GM12875 (cell line): Measurements from ENCODE around the gene ADAMTSL1.

ENCODE experiments used
- H3K4me3 ChIP-seq: one replicate; pipeline ENCODE4 v1.5.1; 2011; ENCODE audit warnings: low read depth, low read length, control low read depth
- TF ChIP-seq, protein P1 (sequence below): IDR thresholded peaks from 2 replicates; pipeline ENCODE4 v1.5.1; 2011; ENCODE audit warnings: low read depth, mild to moderate bottlenecking, control low read depth, inconsistent platforms, low read length, moderate library complexity, borderline replicate concordance; ENCODE audit not compliant: insufficient read depth

ADAMTSL1 gene

DNA sequence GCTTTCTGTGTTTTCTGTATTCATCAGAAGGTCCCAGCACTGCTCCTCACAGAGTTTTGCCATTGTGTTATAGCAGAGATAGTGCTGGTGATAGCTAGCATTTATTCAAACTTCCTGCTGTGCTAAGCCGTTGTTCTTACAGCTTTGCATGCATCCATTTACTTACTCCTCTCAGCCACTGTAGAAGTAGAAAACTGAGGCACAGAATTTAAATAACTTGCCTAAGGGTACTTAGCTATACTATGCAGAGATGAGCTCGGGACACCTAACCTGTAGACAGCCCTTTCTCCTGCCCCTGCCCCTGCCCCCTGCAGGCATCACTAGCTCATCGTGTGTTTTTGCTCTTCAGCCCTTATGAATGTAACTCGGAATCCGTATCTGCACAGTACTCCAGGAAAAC is 331.4 kb downstream of the ADAMTSL1 start:
- TF ChIP-seq, protein P1, sequence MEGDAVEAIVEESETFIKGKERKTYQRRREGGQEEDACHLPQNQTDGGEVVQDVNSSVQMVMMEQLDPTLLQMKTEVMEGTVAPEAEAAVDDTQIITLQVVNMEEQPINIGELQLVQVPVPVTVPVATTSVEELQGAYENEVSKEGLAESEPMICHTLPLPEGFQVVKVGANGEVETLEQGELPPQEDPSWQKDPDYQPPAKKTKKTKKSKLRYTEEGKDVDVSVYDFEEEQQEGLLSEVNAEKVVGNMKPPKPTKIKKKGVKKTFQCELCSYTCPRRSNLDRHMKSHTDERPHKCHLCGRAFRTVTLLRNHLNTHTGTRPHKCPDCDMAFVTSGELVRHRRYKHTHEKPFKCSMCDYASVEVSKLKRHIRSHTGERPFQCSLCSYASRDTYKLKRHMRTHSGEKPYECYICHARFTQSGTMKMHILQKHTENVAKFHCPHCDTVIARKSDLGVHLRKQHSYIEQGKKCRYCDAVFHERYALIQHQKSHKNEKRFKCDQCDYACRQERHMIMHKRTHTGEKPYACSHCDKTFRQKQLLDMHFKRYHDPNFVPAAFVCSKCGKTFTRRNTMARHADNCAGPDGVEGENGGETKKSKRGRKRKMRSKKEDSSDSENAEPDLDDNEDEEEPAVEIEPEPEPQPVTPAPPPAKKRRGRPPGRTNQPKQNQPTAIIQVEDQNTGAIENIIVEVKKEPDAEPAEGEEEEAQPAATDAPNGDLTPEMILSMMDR, result no peak
- no peak overlapping the region for H3K4me3 ChIP-seq

DNA sequence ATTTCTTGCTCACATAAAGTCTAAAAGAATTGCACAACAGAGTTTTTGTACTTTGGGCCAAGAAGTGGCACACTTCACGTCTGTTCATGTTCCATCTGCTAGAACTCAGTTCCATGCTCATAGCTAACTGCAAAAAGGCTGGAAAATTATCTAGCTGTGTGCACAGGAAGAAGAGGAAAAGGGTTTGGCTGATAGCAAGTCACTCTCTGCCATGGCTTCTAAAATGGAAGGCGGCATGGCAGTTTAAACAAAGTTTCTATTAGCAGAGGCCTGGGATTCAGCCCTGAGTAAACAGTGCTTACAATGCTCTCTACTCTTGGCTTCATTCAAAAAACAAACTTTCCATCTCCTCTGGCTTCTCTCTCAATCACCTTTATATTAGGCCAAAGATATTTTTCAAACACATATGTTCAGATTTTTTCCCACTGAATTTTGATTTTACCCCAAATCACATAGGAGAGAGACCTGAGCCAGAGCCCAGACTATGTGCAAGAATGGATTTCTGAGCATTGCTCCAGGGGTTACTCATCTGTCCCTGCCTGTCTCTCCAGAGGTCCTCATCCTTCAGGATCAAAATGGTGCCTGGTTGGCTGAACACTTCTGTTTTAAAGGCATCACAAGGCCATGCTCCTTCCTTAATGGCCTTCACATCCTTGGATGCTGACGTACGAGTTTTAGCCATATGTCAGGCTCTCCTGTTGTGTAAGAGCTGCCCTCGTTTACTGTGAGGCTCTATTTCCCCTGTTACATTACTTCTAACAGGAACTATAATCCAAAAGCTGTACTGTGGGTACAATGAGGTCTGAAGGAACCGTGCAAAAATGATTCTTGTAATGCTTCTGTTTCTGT is 332.5 kb downstream of the ADAMTSL1 start:
- H3K4me3 ChIP-seq, result no peak overlapping the region
- TF ChIP-seq, protein P1, result no peak

DNA sequence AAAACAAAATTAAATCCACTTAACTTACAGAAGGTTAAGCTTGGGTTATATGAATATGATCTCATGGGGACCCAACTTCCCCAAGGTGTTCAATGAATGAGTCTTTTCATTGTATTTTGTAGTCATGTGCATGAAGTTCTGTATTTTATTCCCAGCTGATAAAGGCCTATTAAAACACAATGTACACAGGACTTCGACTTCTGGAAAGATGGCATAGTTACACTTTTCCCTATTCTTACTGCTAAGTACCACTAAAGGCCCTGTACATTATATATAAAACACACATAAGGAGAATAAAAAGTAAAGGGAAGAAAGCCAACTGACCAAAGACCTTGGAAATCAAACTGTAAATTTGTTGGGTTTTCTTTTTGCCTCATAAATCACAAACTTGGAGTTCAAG is 336.6 kb downstream of the ADAMTSL1 start:
- H3K4me3 ChIP-seq, result no peak overlapping the region
- TF ChIP-seq, protein P1, result no peak

DNA sequence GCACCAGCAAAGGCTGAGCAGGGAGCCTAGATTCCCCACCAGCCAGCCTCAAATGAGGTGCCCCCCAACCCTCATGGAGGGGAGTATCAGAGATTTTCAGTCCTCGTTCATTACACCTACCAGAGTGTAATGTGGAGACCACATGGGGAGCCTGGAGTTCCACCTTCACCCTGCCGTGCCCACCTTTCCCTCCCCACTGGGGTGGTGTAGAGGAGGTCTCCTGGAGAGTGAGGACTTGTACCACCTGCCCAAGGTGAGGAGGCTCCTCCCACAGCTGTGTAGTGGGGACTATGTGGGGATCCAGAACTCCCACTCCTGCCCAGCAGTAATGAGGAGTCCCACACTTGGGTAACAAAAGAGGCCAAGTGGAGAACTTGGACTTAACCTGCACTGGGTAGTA is 337.2 kb downstream of the ADAMTSL1 start:
- TF ChIP-seq, protein P1, result no peak
- H3K4me3 ChIP-seq, result no peak overlapping the region

DNA sequence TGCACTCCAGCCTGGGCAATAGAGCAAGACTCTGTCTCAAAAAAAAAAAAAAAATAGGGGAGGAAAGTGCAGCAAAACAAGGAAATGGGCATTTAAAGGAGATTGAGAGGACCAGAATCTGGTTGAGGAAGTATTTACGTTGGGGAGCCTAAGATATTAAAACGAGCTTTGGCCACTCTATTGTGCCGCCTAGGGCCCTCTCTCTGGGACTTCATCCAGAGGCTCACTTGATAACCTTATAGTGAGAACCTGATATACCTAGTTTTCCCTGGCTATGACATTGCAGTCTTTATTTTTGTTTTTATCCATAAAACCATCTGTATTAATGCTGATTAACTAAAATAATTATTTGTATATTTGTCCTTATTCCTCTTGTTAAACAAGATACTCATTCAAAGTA is 345.5 kb downstream of the ADAMTSL1 start:
- TF ChIP-seq, protein P1, result no peak
- H3K4me3 ChIP-seq, result no peak overlapping the region

DNA sequence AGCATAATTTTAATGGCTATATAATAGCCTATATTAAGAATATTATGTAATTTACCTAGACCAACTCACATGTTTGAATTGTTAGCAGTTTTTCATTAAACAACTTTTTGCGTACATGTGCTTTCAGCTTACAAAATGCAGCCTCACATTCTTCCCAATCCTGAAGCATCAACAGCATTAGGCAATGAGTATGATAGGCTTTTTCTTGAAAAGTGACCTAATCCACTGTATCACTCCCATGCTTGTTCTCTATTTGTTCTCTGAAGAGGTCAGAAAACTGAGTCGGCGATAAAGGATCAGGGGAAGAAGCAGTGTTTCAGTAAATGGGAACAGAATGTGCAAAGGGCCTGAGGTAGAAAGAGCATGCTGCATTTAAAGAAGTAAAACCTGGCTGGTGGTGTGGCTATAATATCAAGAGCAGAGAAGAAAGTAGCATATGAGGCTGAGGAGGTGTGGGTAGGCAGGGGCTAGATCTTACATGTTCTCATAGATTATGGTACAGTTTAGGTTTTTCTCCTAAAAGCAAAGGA is 346.7 kb downstream of the ADAMTSL1 start:
- no peak overlapping the region for H3K4me3 ChIP-seq
- TF ChIP-seq, protein P1, result no peak

DNA sequence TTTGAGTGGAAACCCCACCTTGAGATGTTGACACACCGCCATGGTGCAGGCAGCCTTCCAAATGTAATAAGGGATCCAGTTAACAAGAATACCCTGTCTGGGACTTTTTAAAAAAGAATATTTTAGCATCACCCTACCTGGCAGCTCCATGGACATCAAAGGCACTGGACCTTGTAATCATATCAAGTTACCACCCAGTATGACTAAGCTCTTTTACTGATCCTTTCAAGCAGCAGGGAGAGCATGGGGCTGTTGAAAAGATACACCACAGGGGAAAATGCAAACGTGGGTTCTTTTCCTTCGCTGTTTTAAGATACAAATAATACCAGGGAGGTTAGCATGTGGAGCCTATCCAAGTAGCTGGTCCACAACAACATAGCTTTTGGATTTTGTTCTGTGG is 347.8 kb downstream of the ADAMTSL1 start:
- TF ChIP-seq, protein P1, result no peak
- H3K4me3 ChIP-seq, result no peak overlapping the region
